ENCODE measurements around the gene HIGD1B.

GRCh38 chr17:44831371-44831770, 16.3 kb upstream of the HIGD1B start:
- TF ChIP-seq, protein P1, sequence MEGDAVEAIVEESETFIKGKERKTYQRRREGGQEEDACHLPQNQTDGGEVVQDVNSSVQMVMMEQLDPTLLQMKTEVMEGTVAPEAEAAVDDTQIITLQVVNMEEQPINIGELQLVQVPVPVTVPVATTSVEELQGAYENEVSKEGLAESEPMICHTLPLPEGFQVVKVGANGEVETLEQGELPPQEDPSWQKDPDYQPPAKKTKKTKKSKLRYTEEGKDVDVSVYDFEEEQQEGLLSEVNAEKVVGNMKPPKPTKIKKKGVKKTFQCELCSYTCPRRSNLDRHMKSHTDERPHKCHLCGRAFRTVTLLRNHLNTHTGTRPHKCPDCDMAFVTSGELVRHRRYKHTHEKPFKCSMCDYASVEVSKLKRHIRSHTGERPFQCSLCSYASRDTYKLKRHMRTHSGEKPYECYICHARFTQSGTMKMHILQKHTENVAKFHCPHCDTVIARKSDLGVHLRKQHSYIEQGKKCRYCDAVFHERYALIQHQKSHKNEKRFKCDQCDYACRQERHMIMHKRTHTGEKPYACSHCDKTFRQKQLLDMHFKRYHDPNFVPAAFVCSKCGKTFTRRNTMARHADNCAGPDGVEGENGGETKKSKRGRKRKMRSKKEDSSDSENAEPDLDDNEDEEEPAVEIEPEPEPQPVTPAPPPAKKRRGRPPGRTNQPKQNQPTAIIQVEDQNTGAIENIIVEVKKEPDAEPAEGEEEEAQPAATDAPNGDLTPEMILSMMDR (IDR thresholded peaks at IDR 0.05), result no peak
- TF ChIP-seq POLR2A (IDR thresholded peaks at IDR 0.05), result no peak
